IMR-90 (cell line): ENCODE measurements around the gene PFDN5.

Experiments
- BHLHE40 ChIP-seq: fragments of 150-350 bp; IDR thresholded peaks from 2 replicates; pipeline ENCODE4 v1.6.1; 2016; ENCODE audit warnings: mild to moderate bottlenecking, low read depth, low read length
- CEBPB ChIP-seq: IDR thresholded peaks from 2 replicates; pipeline ENCODE4 v1.6.1; 2012; ENCODE audit warnings: low read depth, low read length, improper control_type of control experiment

DNA sequence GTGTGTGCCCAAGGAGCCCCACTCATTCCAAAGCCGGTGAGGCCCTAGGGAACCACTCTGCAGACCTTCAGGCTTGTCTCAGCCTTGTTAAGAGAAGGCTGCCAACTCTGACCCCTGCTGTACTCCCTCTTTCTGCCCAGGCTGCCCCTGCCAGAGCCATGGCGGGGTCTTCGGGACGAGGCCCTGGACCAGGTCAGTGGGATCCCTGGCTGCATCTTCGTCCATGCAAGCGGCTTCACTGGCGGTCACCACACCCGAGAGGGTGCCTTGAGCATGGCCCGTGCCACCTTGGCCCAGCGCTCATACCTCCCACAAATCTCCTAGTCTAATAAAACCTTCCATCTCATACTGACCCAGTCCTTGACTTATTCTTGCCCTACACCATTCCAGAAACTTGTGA is 11.5 kb downstream of the PFDN5 start:
- TF ChIP-seq BHLHE40: no peak
- no peak for TF ChIP-seq CEBPB
